Left lung (tissue), 10 donors: ENCODE results near the gene HEPH. TPM values are rescaled to one million over a fixed set of nuclear protein-coding genes. Genes with fewer than 3 reads are reported as not detected.

Experiments used
- ATAC-seq: fragments of 200-7000 bp; cut with Tn5 transposase; one replicate; pipeline ENCODE4 v1.9.1; 2020; ENCODE audit warnings: moderate library complexity
- DNase-seq, 4 donors: peaks; one replicate each; pipeline ENCODE4 v3.0.0-alpha.2; 2013 to 2020
- H3K27ac ChIP-seq, 2 donors: fragments of 200-600 bp; sonication (generic) in 1 of 2; one replicate each; pipeline versions ENCODE4 v1.5.0 to v1.8.0; 2020 to 2021
- H3K27me3 ChIP-seq, 2 donors: fragments of 200-600 bp; sonication (generic) in 1 of 2; one replicate each; pipeline versions ENCODE4 v1.5.0 to v1.8.0; 2020 to 2021
- H3K36me3 ChIP-seq, 2 donors: fragments of 200-600 bp; sonication (generic) in 1 of 2; one replicate each; pipeline versions ENCODE4 v1.5.0 to v1.8.0; 2020 to 2021
- H3K4me1 ChIP-seq, 2 donors: fragments of 200-600 bp; one replicate each; pipeline ENCODE4 v1.8.0; 2021
- H3K4me3 ChIP-seq, 2 donors: fragments of 200-600 bp; sonication (generic) in 1 of 2; one replicate each; pipeline versions ENCODE4 v1.5.0 to v1.8.0; 2020 to 2021; ENCODE audit warnings: mild to moderate bottlenecking in 1 of 2
- H3K9me3 ChIP-seq, 2 donors: fragments of 200-600 bp; sonication (generic) in 1 of 2; one replicate each; pipeline versions ENCODE4 v1.5.0 to v1.8.0; 2020 to 2021
- intact Hi-C, 2 donors: fragments of 100-400 bp; cut with DNase I; formaldehyde crosslinking; loops; one replicate each; pipeline versions ENCODE4 v1.11.2 to v1.14.2; 2022
- polyA plus RNA-seq, 6 donors: library from polyadenylated mRNA; unstranded; fragments of 120-200 nt; gene quantifications; one replicate each; pipeline ENCODE4 v1.2.1, GENCODE V29; 2013; ENCODE audit not compliant: insufficient read length in 6 of 6
- total RNA-seq, 2 donors: library from RNA; stranded (reverse); fragmentation: NEBNext Ultra II Directional; extraction: Animal tissue kit (Norgen Biotek cat#: 25700); gene quantifications; one replicate each; pipeline ENCODE4 v1.2.1, GENCODE V29; 2021
- TF ChIP-seq, protein P1 (sequence below), 2 donors: fragments of 200-600 bp; sonication (generic) in 1 of 2; IDR thresholded peaks; one replicate each; pipeline versions ENCODE4 v1.5.0 to v1.8.0; 2021; ENCODE audit warnings: antibody characterized with exemption in 2 of 2
- donor health status: DM: no; HTN: yes; CAD: no.
- donor health status: DM: no; HTN: no; CAD: no.

HEPH gene
- total and polyA plus RNA-seq, 8 donors = 11.8 to 57.0 (median 41.7) TPM

DNA sequence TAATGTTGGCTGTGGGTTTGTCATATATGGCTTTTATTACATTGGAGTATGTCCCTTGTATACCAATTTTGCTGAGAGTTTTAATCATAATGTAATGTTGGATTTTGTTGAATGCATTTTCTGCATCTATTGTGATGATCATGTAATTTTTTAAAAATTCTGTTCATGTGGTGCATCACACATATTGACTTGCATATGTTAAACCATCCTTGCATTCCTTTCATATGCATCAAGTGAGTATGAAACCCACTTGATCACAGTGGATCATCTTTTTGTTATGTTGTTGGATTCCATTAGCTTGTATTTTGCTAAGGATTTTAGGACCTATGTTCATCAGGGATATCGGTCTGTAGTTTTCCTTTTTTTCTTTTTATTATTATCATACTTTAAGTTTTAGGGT is 12.1 kb downstream of the HEPH start:
- Histone ChIP-seq H3K36me3 (no peaks in the 10 kb centered on the region), H3K27ac (no peak overlapping the region), H3K4me3 (no peak overlapping the region), H3K9me3 (peaks cover 0 to 17% of the 10 kb centered on the region in 2 donors), H3K27me3 (no peaks in the 10 kb centered on the region), H3K4me1 (no peaks in the 10 kb centered on the region)
- TF ChIP-seq, protein P1, sequence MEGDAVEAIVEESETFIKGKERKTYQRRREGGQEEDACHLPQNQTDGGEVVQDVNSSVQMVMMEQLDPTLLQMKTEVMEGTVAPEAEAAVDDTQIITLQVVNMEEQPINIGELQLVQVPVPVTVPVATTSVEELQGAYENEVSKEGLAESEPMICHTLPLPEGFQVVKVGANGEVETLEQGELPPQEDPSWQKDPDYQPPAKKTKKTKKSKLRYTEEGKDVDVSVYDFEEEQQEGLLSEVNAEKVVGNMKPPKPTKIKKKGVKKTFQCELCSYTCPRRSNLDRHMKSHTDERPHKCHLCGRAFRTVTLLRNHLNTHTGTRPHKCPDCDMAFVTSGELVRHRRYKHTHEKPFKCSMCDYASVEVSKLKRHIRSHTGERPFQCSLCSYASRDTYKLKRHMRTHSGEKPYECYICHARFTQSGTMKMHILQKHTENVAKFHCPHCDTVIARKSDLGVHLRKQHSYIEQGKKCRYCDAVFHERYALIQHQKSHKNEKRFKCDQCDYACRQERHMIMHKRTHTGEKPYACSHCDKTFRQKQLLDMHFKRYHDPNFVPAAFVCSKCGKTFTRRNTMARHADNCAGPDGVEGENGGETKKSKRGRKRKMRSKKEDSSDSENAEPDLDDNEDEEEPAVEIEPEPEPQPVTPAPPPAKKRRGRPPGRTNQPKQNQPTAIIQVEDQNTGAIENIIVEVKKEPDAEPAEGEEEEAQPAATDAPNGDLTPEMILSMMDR (IDR thresholded peaks at IDR 0.05) = no peak
- no peak for DNase-seq
- intact Hi-C loops = no loop called here
- ATAC-seq = no peak

DNA sequence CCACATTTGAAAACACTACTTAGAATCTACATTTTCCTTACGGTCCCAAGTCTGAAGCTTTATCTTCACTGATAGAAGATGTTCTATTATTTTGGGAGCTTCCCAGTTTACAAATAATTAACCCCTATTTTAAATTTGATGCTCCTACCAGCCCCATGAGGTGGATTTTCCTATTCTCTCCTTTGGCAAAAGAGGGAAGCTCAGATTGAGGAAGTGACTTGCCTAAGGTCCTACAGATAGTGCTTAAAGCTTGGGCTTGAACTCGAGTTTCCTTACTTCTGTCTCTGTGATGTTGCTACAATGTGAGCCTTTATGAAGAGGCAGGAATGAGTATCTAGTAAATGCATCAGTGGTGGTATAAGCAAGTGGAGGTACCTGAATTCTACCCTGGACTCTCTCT is 27.5 kb downstream of the HEPH start:
- no peaks in the 10 kb centered on the region for H3K9me3 ChIP-seq
- no peaks in the 10 kb centered on the region for H3K4me1 ChIP-seq
- no peak overlapping the region for H3K27ac ChIP-seq
- no peaks in the 10 kb centered on the region for H3K36me3 ChIP-seq
- H3K4me3 ChIP-seq = no peak overlapping the region
- intact Hi-C loops = no loop called here
- H3K27me3 ChIP-seq = peaks cover 0 to 8% of the 10 kb centered on the region in 2 donors
- DNase-seq (no peak), ATAC-seq (no peak)
- TF ChIP-seq, protein P1 (IDR thresholded peaks at IDR 0.05) = no peak

DNA sequence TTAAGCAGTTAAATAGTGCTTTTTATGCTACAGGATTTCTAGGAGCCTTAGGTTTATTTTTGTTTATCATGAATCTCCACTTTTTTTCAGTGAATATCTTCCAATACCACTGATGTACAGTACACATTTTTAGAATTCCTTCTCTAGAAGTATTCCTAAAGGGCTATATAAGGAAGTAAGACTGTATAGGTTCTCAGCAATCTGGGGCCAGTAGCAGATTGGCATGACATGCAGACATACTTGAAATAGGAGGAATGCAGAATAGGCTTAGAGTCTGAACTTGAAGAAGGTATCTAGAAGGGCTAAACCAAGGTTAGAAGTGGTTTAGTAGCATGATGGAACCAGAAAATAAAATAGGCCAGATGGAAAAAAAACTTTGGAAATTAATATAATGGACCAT is 29.8 kb downstream of the HEPH start:
- TF ChIP-seq, protein P1 (IDR thresholded peaks at IDR 0.05) = no peak
- intact Hi-C loops = no loop called here
- H3K27ac ChIP-seq = no peak overlapping the region
- no peak overlapping the region for H3K4me3 ChIP-seq
- no peaks in the 10 kb centered on the region for H3K9me3 ChIP-seq
- no peak for DNase-seq
- no peaks in the 10 kb centered on the region for H3K36me3 ChIP-seq
- peaks cover 0 to 8% of the 10 kb centered on the region in 2 donors for H3K27me3 ChIP-seq
- H3K4me1 ChIP-seq = no peaks in the 10 kb centered on the region
- ATAC-seq = no peak

DNA sequence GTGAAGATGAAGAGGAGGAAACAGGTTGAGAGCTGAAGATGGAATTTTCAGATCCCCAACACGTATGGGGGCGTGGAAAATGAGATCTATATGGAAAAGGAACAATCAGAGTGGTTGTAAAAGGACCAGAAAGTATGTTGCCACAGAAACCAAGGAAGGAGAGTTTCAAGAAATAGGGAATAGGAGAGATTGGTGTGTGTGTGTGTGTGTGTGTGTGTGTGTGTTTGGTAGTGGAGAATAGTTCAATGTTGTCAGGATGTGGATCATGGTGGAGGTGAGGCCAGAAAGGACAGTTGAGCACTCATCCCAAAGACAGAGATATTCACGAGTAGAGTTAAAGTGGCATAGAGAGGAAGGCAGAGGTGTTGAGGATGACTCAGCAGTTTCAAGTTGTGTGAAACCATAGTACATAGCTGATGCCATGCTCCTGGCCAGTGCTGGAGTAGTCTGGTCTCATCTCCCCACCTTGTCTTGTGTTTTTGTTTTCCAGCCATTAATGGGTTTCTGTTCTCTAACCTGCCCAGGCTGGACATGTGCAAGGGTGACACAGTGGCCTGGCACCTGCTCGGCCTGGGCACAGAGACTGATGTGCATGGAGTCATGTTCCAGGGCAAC is 36.1 kb downstream of the HEPH start:
- no peaks in the 10 kb centered on the region for H3K4me1 ChIP-seq
- H3K9me3 ChIP-seq = no peaks in the 10 kb centered on the region
- no peak overlapping the region for H3K27ac ChIP-seq
- intact Hi-C loops = no loop called here
- ATAC-seq (no peak), DNase-seq (no peak)
- no peak overlapping the region for H3K4me3 ChIP-seq
- H3K27me3 ChIP-seq = no peaks in the 10 kb centered on the region
- H3K36me3 ChIP-seq = no peaks in the 10 kb centered on the region
- TF ChIP-seq, protein P1 (IDR thresholded peaks at IDR 0.05) = no peak

DNA sequence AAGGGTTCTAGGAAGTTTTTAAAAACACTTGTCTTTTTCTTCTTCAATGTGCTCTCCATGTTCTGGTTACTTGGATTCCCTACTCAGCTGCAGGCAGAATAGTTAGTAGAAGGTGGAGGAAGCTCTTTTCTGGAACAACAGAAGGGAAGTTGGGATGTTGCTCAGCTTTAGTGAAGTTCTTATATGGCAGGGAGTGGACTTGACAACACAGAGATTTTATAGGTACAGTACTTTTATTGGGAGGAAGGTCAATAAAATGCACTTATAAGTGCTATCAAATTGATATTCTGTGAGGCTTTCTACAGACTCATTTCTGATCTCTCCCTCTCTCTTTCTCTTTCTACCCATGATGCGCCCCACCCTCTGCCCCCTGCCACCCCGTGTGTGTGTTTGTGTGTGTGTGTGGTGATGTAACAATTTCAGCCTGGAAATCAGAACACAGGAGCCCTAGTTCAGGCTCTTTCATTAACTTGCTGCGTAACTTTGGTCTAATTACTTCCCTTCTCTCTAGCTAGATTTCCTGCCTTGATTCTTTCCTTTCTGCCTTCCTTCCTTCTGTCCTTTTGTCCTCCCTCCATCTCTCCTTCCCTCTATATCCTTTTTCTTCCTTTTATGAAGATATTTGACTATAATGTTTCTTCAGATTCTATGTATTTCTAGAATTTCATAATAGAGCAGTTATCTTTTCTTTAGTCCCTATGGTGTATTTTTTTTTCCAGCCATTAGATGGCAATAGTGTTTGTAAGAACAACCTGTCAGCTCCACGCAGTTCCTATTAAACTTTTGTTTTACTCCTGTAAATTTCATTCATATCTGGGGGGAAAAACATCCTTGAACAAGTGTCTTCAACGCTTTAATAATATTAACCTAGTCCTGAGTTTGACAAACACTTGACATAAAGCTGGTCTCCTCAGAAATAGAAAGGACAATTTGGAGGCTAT is 37.1 kb downstream of the HEPH start:
- Histone ChIP-seq H3K9me3 (no peaks in the 10 kb centered on the region), H3K36me3 (no peaks in the 10 kb centered on the region), H3K4me1 (no peaks in the 10 kb centered on the region), H3K27ac (no peak overlapping the region), H3K27me3 (no peaks in the 10 kb centered on the region), H3K4me3 (no peak overlapping the region)
- DNase-seq = peak in 1 of 4 donors; percentile 0
- TF ChIP-seq, protein P1 (IDR thresholded peaks at IDR 0.05) = peak in 1 of 2 donors; percentile 19
- intact Hi-C loops = no loop called here
- ATAC-seq = no peak
